Central memory CD8-positive, alpha-beta T cell (primary cell): ENCODE data around the gene TUB.

Experiments used
- ATAC-seq: fragments of 150-1000 bp; cut with Tn5 transposase; replicated peaks from 2 replicates; pipeline ENCODE4 v1.10.0; 2022; ENCODE audit warnings: mild to moderate bottlenecking, moderate FRiP score, moderate number of reproducible peaks; ENCODE audit not compliant: poor library complexity, severe bottlenecking; ENCODE audit errors: extremely low read depth
- DNase-seq, 2 donors: peaks; one replicate each; pipeline ENCODE4 v3.0.0; 2021; ENCODE audit warnings: low spot score in 2 of 2
- H3K27ac Mint-ChIP-seq: one replicate; pipeline ENCODE4 v1.8.0; 2022; ENCODE audit warnings: low read depth, mild to moderate bottlenecking, moderate library complexity, mixed read lengths
- H3K27me3 Mint-ChIP-seq: one replicate; pipeline ENCODE4 v1.8.0; 2022; ENCODE audit warnings: mixed read lengths
- H3K36me3 Mint-ChIP-seq: one replicate; pipeline ENCODE4 v1.8.0; 2022; ENCODE audit warnings: mild to moderate bottlenecking, moderate library complexity, mixed read lengths; ENCODE audit not compliant: insufficient read depth
- H3K4me1 Mint-ChIP-seq: one replicate; pipeline ENCODE4 v1.8.0; 2022; ENCODE audit warnings: mixed read lengths
- H3K4me3 Mint-ChIP-seq: one replicate; pipeline ENCODE4 v1.8.0; 2022; ENCODE audit warnings: mild to moderate bottlenecking, moderate library complexity, mixed read lengths
- H3K9me3 Mint-ChIP-seq: one replicate; pipeline ENCODE4 v1.8.0; 2022; ENCODE audit warnings: mixed read lengths

Gene TUB

GRCh38 chr11:8082391-8083087, 1.5 kb downstream of the TUB start:
- ATAC-seq, result no peak
- Mint-ChIP-seq H3K4me3 (no peak overlapping the region), H3K36me3 (no peaks in the 10 kb centered on the region), H3K9me3 (no peaks in the 10 kb centered on the region), H3K4me1 (peaks cover 3% of the 10 kb centered on the region), H3K27ac (no peak overlapping the region), H3K27me3 (peaks cover 81% of the 10 kb centered on the region)
- DNase-seq, result no peak

- no peaks in the 10 kb centered on the region for H3K36me3 Mint-ChIP-seq
- H3K4me3 Mint-ChIP-seq, result no peak overlapping the region
- no peaks in the 10 kb centered on the region for H3K9me3 Mint-ChIP-seq
- peaks cover 3% of the 10 kb centered on the region for H3K4me1 Mint-ChIP-seq
- no peak for ATAC-seq
- DNase-seq, result no peak
- peaks cover 81% of the 10 kb centered on the region for H3K27me3 Mint-ChIP-seq
- no peak overlapping the region for H3K27ac Mint-ChIP-seq
Observed at GRCh38 chr11:8083088-8083395, 2.0 kb downstream of the TUB start.

GRCh38 chr11:8083871-8084281, 2.9 kb downstream of the TUB start:
- Mint-ChIP-seq H3K9me3 (no peaks in the 10 kb centered on the region), H3K27me3 (peaks cover 76% of the 10 kb centered on the region), H3K4me3 (no peak overlapping the region), H3K36me3 (no peaks in the 10 kb centered on the region), H3K4me1 (peaks cover 3% of the 10 kb centered on the region), H3K27ac (no peak overlapping the region)
- ATAC-seq (no peak), DNase-seq (no peak)

- H3K27ac Mint-ChIP-seq, result no peak overlapping the region
- H3K4me3 Mint-ChIP-seq, result no peak overlapping the region
- peaks cover 3% of the 10 kb centered on the region for H3K4me1 Mint-ChIP-seq
- peaks cover 71% of the 10 kb centered on the region for H3K27me3 Mint-ChIP-seq
- no peaks in the 10 kb centered on the region for H3K9me3 Mint-ChIP-seq
- DNase-seq (no peak), ATAC-seq (no peak)
- no peaks in the 10 kb centered on the region for H3K36me3 Mint-ChIP-seq
Observed at GRCh38 chr11:8084352-8084751, 3.3 kb downstream of the TUB start.

GRCh38 chr11:8085011-8085645, 4.1 kb downstream of the TUB start:
- H3K36me3 Mint-ChIP-seq, result no peaks in the 10 kb centered on the region
- H3K27me3 Mint-ChIP-seq, result peaks cover 64% of the 10 kb centered on the region
- H3K4me3 Mint-ChIP-seq, result no peak overlapping the region
- peaks cover 3% of the 10 kb centered on the region for H3K4me1 Mint-ChIP-seq
- H3K27ac Mint-ChIP-seq, result no peak overlapping the region
- DNase-seq (no peak), ATAC-seq (no peak)
- H3K9me3 Mint-ChIP-seq, result no peaks in the 10 kb centered on the region

- no peak for DNase-seq
- no peak overlapping the region for H3K27ac Mint-ChIP-seq
- peaks cover 3% of the 10 kb centered on the region for H3K4me1 Mint-ChIP-seq
- peaks cover 56% of the 10 kb centered on the region for H3K27me3 Mint-ChIP-seq
- no peak for ATAC-seq
- no peaks in the 10 kb centered on the region for H3K9me3 Mint-ChIP-seq
- H3K4me3 Mint-ChIP-seq, result no peak overlapping the region
- H3K36me3 Mint-ChIP-seq, result no peaks in the 10 kb centered on the region
Observed at GRCh38 chr11:8086001-8086479, 5.0 kb downstream of the TUB start.

- H3K9me3 Mint-ChIP-seq, result no peaks in the 10 kb centered on the region
- no peak overlapping the region for H3K27ac Mint-ChIP-seq
- H3K27me3 Mint-ChIP-seq, result peaks cover 56% of the 10 kb centered on the region
- H3K36me3 Mint-ChIP-seq, result no peaks in the 10 kb centered on the region
- ATAC-seq, result no peak
- no peak for DNase-seq
- H3K4me3 Mint-ChIP-seq, result no peak overlapping the region
- H3K4me1 Mint-ChIP-seq, result peaks cover 3% of the 10 kb centered on the region
Observed at GRCh38 chr11:8086571-8086970, 5.6 kb downstream of the TUB start.

- Mint-ChIP-seq H3K27ac (no peak overlapping the region), H3K4me1 (peaks cover 3% of the 10 kb centered on the region)
- DNase-seq, result no peak
Observed at GRCh38 chr11:8087185-8087584, 6.2 kb downstream of the TUB start.

GRCh38 chr11:8087756-8088155, 6.7 kb downstream of the TUB start:
- no peak overlapping the region for H3K4me3 Mint-ChIP-seq
- H3K36me3 Mint-ChIP-seq, result no peaks in the 10 kb centered on the region
- ATAC-seq, result no peak
- DNase-seq, result no peak
- no peaks in the 10 kb centered on the region for H3K9me3 Mint-ChIP-seq
- peaks cover 45% of the 10 kb centered on the region for H3K27me3 Mint-ChIP-seq
- no peak overlapping the region for H3K27ac Mint-ChIP-seq
- peaks cover 3% of the 10 kb centered on the region for H3K4me1 Mint-ChIP-seq

More at GRCh38 chr11:8087185-8087584, 6.2 kb downstream of the TUB start:
- no peaks in the 10 kb centered on the region for H3K9me3 Mint-ChIP-seq
- H3K27me3 Mint-ChIP-seq, result peaks cover 51% of the 10 kb centered on the region
- no peaks in the 10 kb centered on the region for H3K36me3 Mint-ChIP-seq
- ATAC-seq, result no peak
- no peak overlapping the region for H3K4me3 Mint-ChIP-seq

- no peak for DNase-seq
- no peak overlapping the region for H3K27ac Mint-ChIP-seq
- H3K4me1 Mint-ChIP-seq, result peaks cover 3% of the 10 kb centered on the region
- no peak overlapping the region for H3K4me3 Mint-ChIP-seq
- H3K27me3 Mint-ChIP-seq, result peaks cover 23% of the 10 kb centered on the region
- ATAC-seq, result no peak
- no peaks in the 10 kb centered on the region for H3K9me3 Mint-ChIP-seq
- H3K36me3 Mint-ChIP-seq, result no peaks in the 10 kb centered on the region
Observed at GRCh38 chr11:8089791-8090510, 8.9 kb downstream of the TUB start.

GRCh38 chr11:8090756-8091155, 9.7 kb downstream of the TUB start:
- no peak for DNase-seq
- Mint-ChIP-seq H3K4me3 (no peak overlapping the region), H3K27ac (no peak overlapping the region), H3K9me3 (no peaks in the 10 kb centered on the region), H3K36me3 (no peaks in the 10 kb centered on the region), H3K27me3 (peaks cover 15% of the 10 kb centered on the region), H3K4me1 (no peaks in the 10 kb centered on the region)
- ATAC-seq, result no peak

GRCh38 chr11:8091721-8092120, 10.7 kb downstream of the TUB start:
- H3K4me3 Mint-ChIP-seq, result no peak overlapping the region
- H3K4me1 Mint-ChIP-seq, result no peaks in the 10 kb centered on the region
- ATAC-seq (no peak), DNase-seq (no peak)
- H3K27ac Mint-ChIP-seq, result no peak overlapping the region
- H3K27me3 Mint-ChIP-seq, result peaks cover 6% of the 10 kb centered on the region
- H3K9me3 Mint-ChIP-seq, result no peaks in the 10 kb centered on the region
- no peaks in the 10 kb centered on the region for H3K36me3 Mint-ChIP-seq
